Spleen (tissue), 13 donors: Measurements from ENCODE around the gene ZBTB7A. TPM values are rescaled to one million over a fixed set of nuclear protein-coding genes. Genes with fewer than 3 reads are reported as not detected.

Source experiments
- DNase-seq: peaks from one replicate; pipeline ENCODE4 v3.0.0-alpha.2; 2020
- H3K27ac ChIP-seq, 8 donors: fragments of 200-600 bp; sonication (generic) in 7 of 8; 1 replicate in 4 of 8; 2 replicates in 4 of 8; pipeline versions ENCODE4 v1.5.0 to v1.8.0; 2016 to 2021; ENCODE audit warnings: inconsistent platforms in 4 of 8, mild to moderate bottlenecking in 4 of 8, moderate library complexity in 1 of 8
- H3K27me3 ChIP-seq, 7 donors: fragments of 200-600 bp; sonication (generic) in 6 of 7; replicated peaks in 1 of 7; 1 replicate in 4 of 7; 2 replicates in 3 of 7; pipeline versions ENCODE4 v1.5.0 to v1.8.0; 2016 to 2021; ENCODE audit warnings: inconsistent platforms in 3 of 7, mild to moderate bottlenecking in 1 of 7
- H3K36me3 ChIP-seq, 6 donors: fragments of 200-600 bp; sonication (generic) in 5 of 6; 1 replicate in 4 of 6; 2 replicates in 2 of 6; pipeline versions ENCODE4 v1.5.0 to v1.8.0; 2016 to 2021; ENCODE audit warnings: inconsistent platforms in 2 of 6
- H3K4me1 ChIP-seq, 6 donors: fragments of 200-600 bp; sonication (generic) in 5 of 6; 1 replicate in 3 of 6; 2 replicates in 3 of 6; pipeline versions ENCODE4 v1.5.0 to v1.8.0; 2016 to 2021; ENCODE audit warnings: inconsistent platforms in 3 of 6
- H3K4me3 ChIP-seq, 8 donors: fragments of 200-600 bp; sonication (generic) in 7 of 8; 1 replicate in 4 of 8; 2 replicates in 4 of 8; pipeline versions ENCODE4 v1.5.0 to v1.8.0; 2016 to 2021; ENCODE audit warnings: inconsistent platforms in 4 of 8, mild to moderate bottlenecking in 4 of 8, moderate library complexity in 2 of 8
- H3K9me3 ChIP-seq, 8 donors: fragments of 200-600 bp; sonication (generic) in 7 of 8; 1 replicate in 4 of 8; 2 replicates in 4 of 8; pipeline versions ENCODE4 v1.5.0 to v1.8.0; 2016 to 2021; ENCODE audit warnings: inconsistent platforms in 4 of 8
- CTCF ChIP-seq, 11 experiments: fragments of 200-600 bp in 7 of 11; fragments of 450-650 bp in 4 of 11; sonication (generic) in 4 of 11; IDR thresholded peaks in 8 of 11; conservative IDR thresholded peaks in 3 of 11; 1 replicate in 7 of 11; 2 replicates in 4 of 11; pipeline versions ENCODE4 v1.4.0 to v1.8.0; 2016 to 2021; ENCODE audit warnings: antibody characterized with exemption in 11 of 11, inconsistent platforms in 4 of 11, mild to moderate bottlenecking in 1 of 11
- POLR2A ChIP-seq, 3 donors: fragments of 450-650 bp; IDR thresholded peaks; one replicate each; pipeline ENCODE4 v1.5.1; 2017; ENCODE audit warnings: antibody characterized with exemption in 3 of 3, mild to moderate bottlenecking in 1 of 3
- POLR2AphosphoS5 ChIP-seq, 3 donors: sonication (generic); formaldehyde crosslinking; IDR thresholded peaks; one replicate each; pipeline ENCODE4 v1.5.1; 2017; ENCODE audit warnings: antibody characterized with exemption in 3 of 3
- WGBS, 5 donors: extraction: QIAGEN DNeasy Blood & Tissue Kit in 3 of 5; methylation state at CpG; one replicate each; pipeline versions ENCODE4 v1.1.5 to v1.1.7; 2013 to 2018; 5-methylcytosine and 5-hydroxymethylcytosine counted together
- intact Hi-C: fragments of 100-400 bp; cut with DNase I; formaldehyde crosslinking; loops from one replicate; pipeline ENCODE4 v1.15.0; 2023; ENCODE audit warnings: low total_unique reads
- long read RNA-seq, 2 donors: transcript quantifications; one replicate each; lab custom pipeline, GENCODE V29; 2026
- polyA plus RNA-seq, 3 donors: library from polyadenylated mRNA; stranded (reverse); fragments of 200-250 nt; gene quantifications; one replicate each; pipeline ENCODE4 v1.2.1, GENCODE V29; 2013
- total RNA-seq, 7 donors: library from RNA; depleted of rRNA in 3 of 7; stranded (reverse); fragments of >200 nt in 3 of 7; fragmentation: NEBNext Ultra II Directional in 4 of 7; extraction: Animal tissue kit (Norgen Biotek cat#: 25700) in 4 of 7; gene quantifications; one replicate each; pipeline versions ENCODE4 v1.1.0 to v1.2.1, GENCODE V29; 2016 to 2021
- donor health status: healthy with polysubstance abuse.
- donor health status: DM: no; HTN: no; CAD: no; lungs with moderate emphysema.
- donor health status: DM: no; HTN: no; CAD: no.
- donor health status: Bipolar disorder and iron deficiency.
- donor health status: healthy.
- donor health status: DM: no; HTN: no; CAD: no.
- donor health status: DM: yes; HTN: yes; CAD: no.

ZBTB7A gene
- total RNA-seq, result 10 to 100 TPM; 43.0 to 68.1 (median 53.7) TPM
- 10 to 100 TPM in 1 of 3 donors, 1 to 10 TPM in 2; 4.0 to 15.2 (median 4.2) TPM for polyA plus RNA-seq
- long read RNA-seq, donor 1, full-length matches to known transcripts, result 7 of 22 reads
- long read RNA-seq, donor 1, partial matches to known transcripts, result 15 of 22 reads
- long read RNA-seq, donor 1, other reads (novel, unspliced or antisense), result 0 of 22 reads
- long read RNA-seq, donor 2, full-length matches to known transcripts, result 4 of 4 reads
- long read RNA-seq, donor 2, partial matches to known transcripts, result 0 of 4 reads
- long read RNA-seq, donor 2, other reads (novel, unspliced or antisense), result 0 of 4 reads

- H3K27ac ChIP-seq, result peak within 1 kb of the TSS; percentile 97 to 99 (median 98)
- no peaks in the 10 kb centered on the region for H3K9me3 ChIP-seq
- intact Hi-C loops, result loop anchor here (10.0 kb wide), 2 partner anchors 48 to 62 kb away; partner anchors contain the start of gene PIAS4
- WGBS, 5 donors, result 0 to 2% (median 1%) methylated on average over 11 to 81 of the region's 85 CpGs
- no peaks in the 10 kb centered on the region for H3K27me3 ChIP-seq
- peak within 1 kb of the TSS; percentile 68 to 99 (median 96) for H3K4me3 ChIP-seq
- TF ChIP-seq POLR2A (IDR thresholded peaks at IDR 0.05) (no peak), POLR2AphosphoS5 (IDR thresholded peaks at IDR 0.05) (peak; percentile 81 to 87 (median 84)), CTCF (IDR thresholded peaks at IDR 0.05 in 8 of 11, conservative IDR thresholded peaks at IDR 0.05 in 3 of 11) (no peak)
- peaks cover 0 to 21% (median 0%) of the 10 kb centered on the region in 6 donors for H3K36me3 ChIP-seq
- peaks cover 33 to 63% (median 53%) of the 10 kb centered on the region in 6 donors for H3K4me1 ChIP-seq
- peak; percentile 97 for DNase-seq
These were observed at the start of gene ZBTB7A for GRCh38 chr19:4066682-4067395. Gene ZBTB7A, minus strand, starts transcription at chr19:4066899. Its CDS starts 11,667 bp downstream, at chr19:4055232.

- peak overlapping the region; percentile 53 to 90 (median 80) for H3K27ac ChIP-seq
These were observed 49.2 kb upstream of the ZBTB7A start for GRCh38 chr19:4115818-4116385.

GRCh38 chr19:4115050-4115817, 48.5 kb upstream of the ZBTB7A start:
- intact Hi-C loops, result loop anchor here (10.0 kb wide), 1 partner anchor 50 kb away; the partner anchor contains the start of gene ZBTB7A
- TF ChIP-seq POLR2A (IDR thresholded peaks at IDR 0.05), result no peak
- peak in 2 of 11 experiments; percentile 21 to 22 for TF ChIP-seq CTCF (IDR thresholded peaks at IDR 0.05 in 8 of 11, conservative IDR thresholded peaks at IDR 0.05 in 3 of 11)
- peak; percentile 60 to 69 (median 66) for TF ChIP-seq POLR2AphosphoS5 (IDR thresholded peaks at IDR 0.05)
- Histone ChIP-seq H3K27ac (peak overlapping the region; percentile 53 to 90 (median 80)), H3K27me3 (no peaks in the 10 kb centered on the region), H3K4me3 (peak overlapping the region in 3 of 8 donors; percentile 8 to 43 (median 8)), H3K4me1 (peaks cover 10 to 90% (median 30%) of the 10 kb centered on the region in 6 donors), H3K9me3 (no peaks in the 10 kb centered on the region), H3K36me3 (peaks cover 0 to 99% (median 65%) of the 10 kb centered on the region in 6 donors)
- DNase-seq, result peak; percentile 92
- WGBS, 5 donors, result 48 to 53% (median 50%) methylated on average over 20 to 27 of the region's 27 CpGs

More at GRCh38 chr19:4115818-4116385, 49.2 kb upstream of the ZBTB7A start:
- H3K27me3 ChIP-seq, result no peaks in the 10 kb centered on the region
- intact Hi-C loops, result loop anchor here (10.0 kb wide), 1 partner anchor 51 kb away; the partner anchor contains the start of gene ZBTB7A
- H3K4me1 ChIP-seq, result peaks cover 10 to 90% (median 26%) of the 10 kb centered on the region in 6 donors
- DNase-seq, result no peak
- 69 to 84% (median 77%) methylated on average over 11 to 13 of the region's 13 CpGs for WGBS, 5 donors
- no peaks in the 10 kb centered on the region for H3K9me3 ChIP-seq
- H3K4me3 ChIP-seq, result peak overlapping the region in 1 of 8 donors; percentile 43
- TF ChIP-seq POLR2AphosphoS5 (IDR thresholded peaks at IDR 0.05), result no peak
- no peak for TF ChIP-seq CTCF (IDR thresholded peaks at IDR 0.05 in 8 of 11, conservative IDR thresholded peaks at IDR 0.05 in 3 of 11)
- no peak for TF ChIP-seq POLR2A (IDR thresholded peaks at IDR 0.05)
- peaks cover 0 to 99% (median 63%) of the 10 kb centered on the region in 6 donors for H3K36me3 ChIP-seq
